GM23248 (cell line): Measurements from ENCODE around the gene ALDOA. TPM values are rescaled to one million over a fixed set of nuclear protein-coding genes. Genes with fewer than 3 reads are reported as not detected.
A peak's percentile ranks its signal among the peaks of the same experiment; 100 is the strongest.

Experiments
- DNase-seq: peaks from one replicate; pipeline ENCODE4 v3.0.0-alpha.2; 2015
- H2AFZ ChIP-seq: fragments of 200-600 bp; sonication (generic); 2 replicates; pipeline ENCODE4 v1.6.1; 2016; ENCODE audit warnings: antibody characterized with exemption
- H3F3A ChIP-seq: fragments of 200-600 bp; sonication (generic); 2 replicates; pipeline ENCODE4 v1.6.1; 2016; ENCODE audit warnings: mild to moderate bottlenecking, antibody characterized with exemption, mixed run types; ENCODE audit not compliant: insufficient read depth
- H3K27ac ChIP-seq: fragments of 200-600 bp; sonication (generic); 2 replicates; pipeline ENCODE4 v1.5.1; 2016; ENCODE audit warnings: mild to moderate bottlenecking
- H3K27me3 ChIP-seq: fragments of 200-600 bp; sonication (generic); replicated peaks from 2 replicates; pipeline ENCODE4 v1.6.1; 2016; ENCODE audit warnings: mild to moderate bottlenecking; ENCODE audit not compliant: insufficient read depth
- H3K36me3 ChIP-seq: fragments of 200-600 bp; sonication (generic); 2 replicates; pipeline ENCODE4 v1.6.1; 2016; ENCODE audit warnings: low read depth, mild to moderate bottlenecking
- H3K4me1 ChIP-seq: fragments of 200-600 bp; sonication (generic); 2 replicates; pipeline ENCODE4 v1.6.1; 2016; ENCODE audit warnings: mild to moderate bottlenecking; ENCODE audit not compliant: insufficient read depth
- H3K4me2 ChIP-seq: fragments of 200-600 bp; sonication (generic); one replicate; pipeline ENCODE4 v1.6.1; 2016; ENCODE audit warnings: mild to moderate bottlenecking; ENCODE audit not compliant: unreplicated experiment
- H3K4me3 ChIP-seq: fragments of 200-600 bp; sonication (generic); 2 replicates; pipeline ENCODE4 v1.5.1; 2016; ENCODE audit warnings: mild to moderate bottlenecking
- H3K79me2 ChIP-seq: fragments of 200-600 bp; sonication (generic); 2 replicates; pipeline ENCODE4 v1.6.1; 2016; ENCODE audit warnings: mild to moderate bottlenecking; ENCODE audit not compliant: insufficient read depth
- H3K9ac ChIP-seq: fragments of 200-600 bp; sonication (generic); 2 replicates; pipeline ENCODE4 v1.6.1; 2016; ENCODE audit warnings: mild to moderate bottlenecking
- H3K9me2 ChIP-seq: fragments of 200-600 bp; sonication (generic); 2 replicates; pipeline ENCODE4 v1.6.1; 2016; ENCODE audit warnings: mixed run types, mild to moderate bottlenecking, moderate library complexity; ENCODE audit not compliant: insufficient read depth
- H3K9me3 ChIP-seq: fragments of 200-600 bp; sonication (generic); one replicate; pipeline ENCODE4 v1.6.1; 2017; ENCODE audit warnings: low read depth
- H4K20me1 ChIP-seq: fragments of 200-600 bp; sonication (generic); 2 replicates; pipeline ENCODE4 v1.6.0; 2016; ENCODE audit not compliant: insufficient read depth
- EZH2 ChIP-seq: fragments of 200-600 bp; sonication (generic); IDR thresholded peaks from 2 replicates; pipeline ENCODE4 v1.6.1; 2018; ENCODE audit warnings: antibody characterized with exemption, mild to moderate bottlenecking; ENCODE audit not compliant: insufficient read depth, poor library complexity, severe bottlenecking
- EZH2phosphoT487 ChIP-seq: fragments of 200-600 bp; sonication (generic); IDR thresholded peaks from 2 replicates; pipeline ENCODE4 v1.6.1; 2018; ENCODE audit warnings: antibody characterized with exemption, moderate library complexity, mild to moderate bottlenecking, low read depth; ENCODE audit not compliant: insufficient read depth
- WGBS, 2 experiments: methylation state at CpG; one replicate each; pipeline ENCODE4 v1.1.6; 2015 to 2017; ENCODE audit warnings: low lambda C conversion rate in 2 of 2, low coverage in 1 of 2; ENCODE audit errors: missing lambda C conversion rate in 2 of 2; 5-methylcytosine and 5-hydroxymethylcytosine counted together
- in situ Hi-C: fragments of 300-500 bp; cut with MboI; formaldehyde crosslinking; loops from 2 replicates; pipeline ENCODE4 v1.15.0; 2020
- polyA plus RNA-seq: library from polyadenylated mRNA; unstranded; fragments of >200 nt; fragmentation: Nextera tagmentation; extraction: Ambion mirVana; gene quantifications from 2 replicates; pipeline ENCODE4 v1.2.1, GENCODE V29; 2016
- total RNA-seq: library from RNA; depleted of rRNA; stranded (reverse); fragments of >200 nt; shearing (Covaris generic); gene quantifications from 2 replicates; pipeline ENCODE4 v1.2.3, GENCODE V29; 2014

The ALDOA gene
- total and polyA plus RNA-seq, 2 experiments from 2014 or later, result 1,602 to 2,742 TPM

- Histone ChIP-seq H3K79me2 (peaks cover 21% of the 10 kb centered on the region), H3K9me2 (no peaks in the 10 kb centered on the region), H3K27ac (peak overlapping the region; percentile 86), H3K27me3 (no peaks in the 10 kb centered on the region), H3F3A (peaks cover 25% of the 10 kb centered on the region), H3K4me1 (peaks cover 8% of the 10 kb centered on the region; the same call in 1 of the 2 replicates), H4K20me1 (no peaks in the 10 kb centered on the region), H2AFZ (no peak overlapping the region), H3K9ac (peak overlapping the region; percentile 91), H3K9me3 (no peaks in the 10 kb centered on the region), H3K4me3 (peak overlapping the region; percentile 91), H3K36me3 (peaks cover 10% of the 10 kb centered on the region), H3K4me2 (peak overlapping the region; percentile 86)
- TF ChIP-seq EZH2, result no peak
- TF ChIP-seq EZH2phosphoT487, result no peak
- WGBS, 2 experiments, result 9 to 16% methylated on average over 24 to 39 of the region's 47 CpGs
- in situ Hi-C loops, result no loop called here
- peak; percentile 77 for DNase-seq
Observed at GRCh38 chr16:30095166-30096078, 29.9 kb downstream of the ALDOA start.

DNA sequence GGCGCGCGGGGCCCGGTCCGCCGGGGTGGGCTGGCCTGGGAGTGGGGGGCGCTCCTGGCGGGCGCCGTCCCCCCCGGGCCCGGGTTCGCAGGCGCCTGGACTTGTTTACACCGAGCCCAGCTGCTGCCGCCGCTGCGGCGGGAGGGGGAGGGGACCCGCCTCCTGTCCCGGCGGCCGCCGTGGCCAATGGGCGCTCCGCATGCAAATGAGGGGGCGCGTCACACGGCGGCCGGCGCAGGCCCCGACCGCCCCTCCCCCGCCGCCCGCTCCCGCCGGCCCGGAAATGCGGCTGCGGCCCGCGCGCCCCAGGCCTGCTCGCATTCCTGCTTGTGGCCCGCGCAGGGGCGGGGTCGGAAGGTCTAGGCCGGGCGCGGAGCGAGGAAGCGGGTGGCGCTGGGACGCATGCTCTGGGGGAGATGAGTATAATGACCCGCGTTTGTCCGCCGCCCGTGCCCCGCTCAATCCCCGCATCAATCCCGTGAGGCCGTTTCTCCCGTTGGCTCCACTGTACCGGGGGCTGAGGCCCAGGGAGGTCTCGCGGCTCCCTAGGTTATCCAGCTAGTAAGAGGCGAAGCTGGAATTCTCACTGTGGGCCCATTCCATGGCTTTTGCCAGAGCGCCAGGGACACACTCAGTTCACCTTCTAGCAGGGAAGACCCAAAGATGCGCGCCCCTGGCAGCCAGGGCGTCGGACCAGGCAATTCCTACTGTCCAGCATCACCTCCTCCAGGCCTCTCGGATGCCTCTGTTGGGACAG is 30.7 kb downstream of the ALDOA start, which contains the start of gene YPEL3:
TSS of gene YPEL3 (minus strand) at position 109 of the 757 bp plus-strand sequence. CDS start 731 bp downstream, outside the sequence.
- H3K9me2 ChIP-seq, result no peaks in the 10 kb centered on the region
- peaks cover 21% of the 10 kb centered on the region for H3K79me2 ChIP-seq
- peak within 1 kb of the TSS; percentile 86 for H3K27ac ChIP-seq
- H3K4me3 ChIP-seq, result peak within 1 kb of the TSS; percentile 91
- H3K36me3 ChIP-seq, result peaks cover 10% of the 10 kb centered on the region
- no peaks in the 10 kb centered on the region for H3K9me3 ChIP-seq
- DNase-seq, result peak; percentile 96
- H3K4me2 ChIP-seq, result peak within 1 kb of the TSS; percentile 86
- H3K4me1 ChIP-seq, result 0 out of 2 replicates have a peak, but pooled peaks cover 4% of the 10 kb centered on the region
- H3F3A ChIP-seq, result peaks cover 23% of the 10 kb centered on the region; the same call in 1 of the 2 replicates
- no peak for TF ChIP-seq EZH2phosphoT487
- no peak for TF ChIP-seq EZH2
- in situ Hi-C loops, result no loop called here
- peak within 1 kb of the TSS; percentile 91 for H3K9ac ChIP-seq
- no peaks in the 10 kb centered on the region for H4K20me1 ChIP-seq
- no peaks in the 10 kb centered on the region for H3K27me3 ChIP-seq
- peak within 1 kb of the TSS; percentile 85 for H2AFZ ChIP-seq
- WGBS, 2 experiments, result 13 to 33% methylated on average over 18 to 55 of the region's 77 CpGs

DNA sequence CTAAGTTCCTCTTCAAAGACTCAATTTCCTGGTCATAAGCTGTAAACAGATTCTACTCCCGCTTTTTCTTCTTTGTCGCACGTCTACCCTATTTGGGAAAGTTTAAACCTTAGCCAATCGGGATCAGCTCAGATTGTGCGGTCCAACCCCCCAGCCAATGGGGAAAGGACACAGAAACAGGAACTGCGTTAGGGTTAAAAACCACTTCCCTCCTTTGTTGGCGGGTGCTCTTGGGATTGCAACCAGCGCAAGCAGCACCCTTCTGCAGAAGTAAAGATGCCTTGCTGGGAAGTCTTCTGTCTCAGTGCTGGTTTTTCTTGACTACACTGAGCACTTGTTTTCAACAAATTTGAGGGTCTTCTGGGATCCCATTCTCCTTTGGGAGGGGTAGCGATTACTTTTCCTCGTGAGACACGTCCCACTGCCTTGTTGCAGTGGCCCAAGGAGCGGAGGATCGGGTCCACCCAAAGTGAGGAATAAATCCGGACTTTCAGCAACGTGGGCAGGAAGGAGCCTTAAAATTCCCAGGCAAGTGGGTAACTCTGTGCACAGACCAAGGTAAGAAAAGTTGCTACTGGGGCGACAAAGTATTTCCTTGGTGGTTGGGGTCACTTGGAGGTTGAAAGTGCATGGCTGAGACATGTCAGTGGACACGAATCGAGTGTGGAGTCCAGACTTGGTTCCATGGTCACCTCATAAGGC is 31.5 kb downstream of the ALDOA start:
- peaks cover 23% of the 10 kb centered on the region; the same call in 1 of the 2 replicates for H3F3A ChIP-seq
- peak overlapping the region; percentile 85 for H2AFZ ChIP-seq
- peak overlapping the region; percentile 64 for H3K27ac ChIP-seq
- TF ChIP-seq EZH2phosphoT487, result no peak
- TF ChIP-seq EZH2, result no peak
- H3K4me1 ChIP-seq, result 0 out of 2 replicates have a peak, but pooled peaks cover 3% of the 10 kb centered on the region
- H3K27me3 ChIP-seq, result no peaks in the 10 kb centered on the region
- no peaks in the 10 kb centered on the region for H3K9me3 ChIP-seq
- H3K79me2 ChIP-seq, result peaks cover 21% of the 10 kb centered on the region
- DNase-seq, result no peak
- WGBS, 2 experiments, result 97 to 98% methylated on average over 18 of the region's 18 CpGs
- H3K36me3 ChIP-seq, result peaks cover 10% of the 10 kb centered on the region
- peak overlapping the region; percentile 91 for H3K9ac ChIP-seq
- H3K9me2 ChIP-seq, result no peaks in the 10 kb centered on the region
- H3K4me2 ChIP-seq, result peak overlapping the region; percentile 39
- peak overlapping the region; percentile 91; the same call in 1 of the 2 replicates for H3K4me3 ChIP-seq
- in situ Hi-C loops, result no loop called here
- H4K20me1 ChIP-seq, result no peaks in the 10 kb centered on the region

- no peaks in the 10 kb centered on the region for H3K9me2 ChIP-seq
- no peaks in the 10 kb centered on the region for H3K4me1 ChIP-seq
- no peaks in the 10 kb centered on the region; the same call in 1 of the 2 replicates for H3K36me3 ChIP-seq
- H3K27me3 ChIP-seq, result no peaks in the 10 kb centered on the region
- in situ Hi-C loops, result loop anchor here (25.0 kb wide), 1 partner anchor 308 kb away; the partner anchor contains the start of gene ZNF771
- no peak overlapping the region for H2AFZ ChIP-seq
- H3K4me2 ChIP-seq, result no peak overlapping the region
- DNase-seq, result no peak
- H4K20me1 ChIP-seq, result no peaks in the 10 kb centered on the region
- 80 to 81% methylated on average over 4 of the region's 4 CpGs for WGBS, 2 experiments
- H3K79me2 ChIP-seq, result no peaks in the 10 kb centered on the region
- H3K9me3 ChIP-seq, result no peaks in the 10 kb centered on the region
- H3K27ac ChIP-seq, result no peak overlapping the region
- H3K9ac ChIP-seq, result no peak overlapping the region
- H3K4me3 ChIP-seq, result no peak overlapping the region
- H3F3A ChIP-seq, result no peaks in the 10 kb centered on the region
- TF ChIP-seq EZH2, result no peak
- TF ChIP-seq EZH2phosphoT487, result no peak
Observed at GRCh38 chr16:30104090-30104489, 38.5 kb downstream of the ALDOA start.
